HG03457 (cell line): ENCODE data around the gene C19orf81.

Experiments used
- ATAC-seq: cut with Tn5 transposase; IDR thresholded peaks from one replicate; pipeline ENCODE4 v1.9.1; 2021; ENCODE audit warnings: moderate number of reproducible peaks; ENCODE audit not compliant: unreplicated experiment

The C19orf81 gene

DNA sequence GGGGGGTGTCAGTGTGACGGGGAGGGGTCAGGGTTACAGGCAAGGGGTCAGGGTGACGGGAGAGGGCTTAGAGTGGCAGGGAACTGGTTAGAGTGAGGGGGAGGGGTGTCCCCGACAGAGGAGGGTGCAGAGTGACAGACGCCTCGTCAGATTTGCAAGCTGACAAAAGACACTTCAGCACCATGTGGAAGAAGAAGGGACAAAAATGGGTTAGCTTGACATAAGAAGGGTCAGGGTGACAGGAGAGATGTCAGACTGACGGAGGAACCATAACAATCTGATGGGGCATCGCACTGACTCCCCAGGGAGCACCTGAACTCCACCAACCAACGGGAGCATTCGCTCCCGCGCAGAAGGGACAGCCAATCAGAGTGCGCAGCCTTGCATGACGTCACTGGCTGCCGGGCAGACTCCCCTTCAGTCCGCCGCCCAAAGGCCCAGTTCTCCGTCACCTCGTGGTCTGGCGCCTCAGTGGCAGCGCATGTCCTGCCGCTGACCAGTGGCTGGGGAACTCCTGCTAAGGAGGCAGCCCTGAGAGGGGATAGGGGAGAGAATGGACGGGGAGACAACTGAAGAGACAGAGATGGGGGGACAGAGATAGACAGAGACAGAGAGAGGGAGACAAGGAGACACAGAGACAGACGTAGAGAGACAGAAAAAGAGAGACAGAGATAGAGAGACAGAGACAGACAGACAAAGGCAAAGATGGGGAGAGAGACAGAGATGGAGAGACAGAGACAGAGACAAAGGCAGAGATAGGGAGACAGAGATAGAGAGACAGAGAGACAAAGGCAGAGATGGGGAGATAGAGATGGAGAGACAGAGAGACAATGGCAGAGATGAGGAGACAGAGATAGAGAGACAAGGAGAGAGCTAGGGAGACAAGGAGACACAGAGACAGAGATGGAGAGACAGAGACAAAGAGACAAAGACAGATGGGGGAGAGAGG is 30.2 kb downstream of the C19orf81 start:
- ATAC-seq: peak; percentile 83

- ATAC-seq: no peak
Observed at GRCh38 chr19:50686310-50687032, 37.2 kb downstream of the C19orf81 start.

- no peak for ATAC-seq
Observed at GRCh38 chr19:50688766-50689165, 39.5 kb downstream of the C19orf81 start.

DNA sequence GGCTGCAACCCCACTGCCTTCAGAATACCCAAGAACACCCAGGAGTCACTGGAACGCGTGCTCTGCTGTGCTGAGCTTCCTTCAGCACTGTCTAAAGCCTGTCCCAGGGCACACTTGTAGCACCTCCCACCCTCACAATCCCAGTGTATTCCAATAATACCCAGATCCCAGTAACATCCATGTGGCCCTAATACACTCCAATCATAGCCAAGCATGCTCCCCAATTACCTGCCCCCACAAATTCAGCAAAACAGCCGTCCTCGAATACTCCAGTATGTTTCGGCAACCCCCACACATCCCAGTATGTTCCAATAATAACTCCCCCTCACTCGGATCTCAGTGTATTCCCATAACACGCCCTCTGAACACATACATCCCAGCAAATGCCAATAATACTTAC is 41.2 kb downstream of the C19orf81 start:
- no peak for ATAC-seq

DNA sequence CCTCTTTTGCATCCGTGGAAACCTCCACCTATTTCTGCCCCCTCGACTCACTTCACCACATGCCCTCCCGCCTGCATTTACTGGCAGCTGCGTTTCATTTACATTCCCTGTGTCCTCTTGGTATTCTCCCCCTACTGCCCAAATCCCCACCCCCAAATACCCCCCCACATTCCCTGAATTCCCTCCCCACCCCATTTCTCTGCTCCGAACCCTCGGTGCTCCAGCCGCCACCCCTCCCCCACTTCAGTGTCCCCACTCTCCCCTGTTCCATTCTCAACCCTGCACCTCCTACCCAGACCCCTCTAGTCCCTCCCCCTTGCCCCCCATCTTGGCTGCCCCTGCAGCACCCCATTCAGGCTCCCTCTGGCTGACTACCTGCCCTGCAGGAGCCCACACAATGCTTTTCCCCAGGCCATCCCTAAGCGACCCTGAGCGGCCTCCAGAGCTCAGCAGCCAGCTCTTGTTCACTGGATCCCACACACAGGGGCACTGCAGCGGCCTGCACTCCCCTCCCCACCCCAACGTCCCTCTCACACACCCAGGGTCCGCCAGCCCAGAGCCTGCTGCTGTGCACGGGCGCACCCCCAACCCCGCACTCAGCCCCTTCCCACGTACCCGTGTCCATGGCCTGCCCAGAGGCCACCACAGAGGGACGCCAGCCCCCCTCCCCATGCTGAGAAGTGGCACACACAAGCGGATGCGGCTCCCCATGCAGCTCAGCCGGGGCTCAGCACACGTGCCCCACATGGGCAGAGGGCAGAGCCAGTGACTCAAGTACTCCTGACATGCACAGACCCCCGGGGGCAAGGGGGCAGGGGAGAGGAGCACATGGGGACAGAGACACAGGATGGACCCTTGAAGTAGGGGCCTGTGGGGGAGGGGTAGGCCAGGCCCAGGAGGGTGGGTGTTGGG is 44.1 kb downstream of the C19orf81 start:
- no peak for ATAC-seq

GRCh38 chr19:50694815-50695145 is 45.5 kb downstream of the C19orf81 start:
- no peak for ATAC-seq

- ATAC-seq: no peak
Observed at GRCh38 chr19:50695251-50696093, 46.2 kb downstream of the C19orf81 start.

GRCh38 chr19:50696094-50696483 is 46.8 kb downstream of the C19orf81 start:
- no peak for ATAC-seq

- no peak for ATAC-seq
Observed at GRCh38 chr19:50697414-50698124, 48.3 kb downstream of the C19orf81 start.

GRCh38 chr19:50701367-50701985 is 52.2 kb downstream of the C19orf81 start:
- no peak for ATAC-seq

- no peak for ATAC-seq
Observed at GRCh38 chr19:50702158-50702870, 53.1 kb downstream of the C19orf81 start.

- no peak for ATAC-seq
Observed at GRCh38 chr19:50702871-50703829, 53.9 kb downstream of the C19orf81 start.

DNA sequence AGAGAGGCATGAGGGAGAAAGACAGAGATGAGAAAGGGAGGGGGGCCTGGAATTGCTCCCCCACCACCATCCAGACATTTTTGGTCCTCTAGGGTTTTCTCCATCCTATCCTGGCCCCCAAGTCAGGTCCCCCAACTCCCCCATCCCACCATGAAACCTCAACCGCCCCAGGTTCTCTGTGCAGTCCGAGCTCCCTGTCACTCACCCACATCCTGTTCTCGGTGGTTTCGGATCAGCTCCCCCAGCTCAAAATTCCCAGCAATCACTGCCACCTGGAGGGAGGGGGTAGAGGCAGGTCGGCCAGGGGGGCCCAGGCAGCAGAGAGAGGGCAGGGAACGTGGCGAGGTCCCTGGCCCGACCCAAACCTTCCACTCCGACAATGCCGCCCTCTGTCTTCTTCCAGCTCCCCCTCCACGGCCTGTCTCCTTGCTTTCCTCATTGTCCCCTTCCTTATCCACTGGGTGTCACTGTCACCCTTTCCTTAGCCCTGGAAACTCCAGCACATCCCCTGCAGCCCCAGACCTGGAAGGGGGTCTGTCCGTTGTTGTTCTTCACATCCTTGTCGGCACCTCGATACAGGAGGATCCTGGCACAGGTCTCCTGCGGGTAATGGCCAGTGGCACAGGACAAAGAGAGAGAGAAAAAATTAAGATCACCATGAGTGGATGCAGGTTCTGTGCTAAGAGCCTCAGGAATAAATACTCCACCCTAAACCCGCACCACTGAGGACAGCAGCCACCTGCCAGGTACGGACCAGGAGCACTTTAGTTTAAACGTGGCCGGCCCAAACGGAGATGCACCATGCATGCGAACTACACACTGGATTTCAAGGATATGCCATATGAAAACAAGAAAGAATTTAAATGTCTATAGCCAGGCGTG is 54.9 kb downstream of the C19orf81 start:
- no peak for ATAC-seq

- ATAC-seq: no peak
Observed at GRCh38 chr19:50705422-50706019, 56.3 kb downstream of the C19orf81 start.

GRCh38 chr19:50706387-50706786 is 57.1 kb downstream of the C19orf81 start:
- no peak for ATAC-seq
